Tibial nerve (tissue), 4 donors: ENCODE measurements around the gene NUTM1. TPM values are rescaled to one million over a fixed set of nuclear protein-coding genes. Genes with fewer than 3 reads are reported as not detected.

Source experiments
- DNase-seq, 2 donors: peaks; one replicate each; pipeline ENCODE4 v3.0.0-alpha.2; 2019; ENCODE audit warnings: low spot score in 2 of 2
- H3K27ac ChIP-seq, 4 donors: fragments of 200-600 bp; sonication (generic) in 3 of 4; one replicate each; pipeline ENCODE4 v1.5.1; 2017 to 2019; ENCODE audit warnings: mild to moderate bottlenecking in 1 of 4
- H3K27me3 ChIP-seq, 2 donors: fragments of 200-600 bp; sonication (generic) in 1 of 2; one replicate each; pipeline versions ENCODE4 v1.5.1 to v1.6.0; 2017 to 2019
- H3K36me3 ChIP-seq, 3 donors: fragments of 200-600 bp; sonication (generic); one replicate each; pipeline ENCODE4 v1.5.1; 2018 to 2019
- H3K4me1 ChIP-seq, 4 donors: fragments of 200-600 bp; sonication (generic) in 3 of 4; one replicate each; pipeline ENCODE4 v1.5.1; 2017 to 2019
- H3K4me3 ChIP-seq, 4 donors: fragments of 200-600 bp; sonication (generic) in 3 of 4; one replicate each; pipeline ENCODE4 v1.5.1; 2017 to 2019; ENCODE audit warnings: mild to moderate bottlenecking in 1 of 4, moderate library complexity in 1 of 4
- H3K9me3 ChIP-seq, 4 donors: fragments of 200-600 bp; sonication (generic) in 3 of 4; one replicate each; pipeline ENCODE4 v1.5.1; 2017 to 2019
- EP300 ChIP-seq, 2 donors: sonication (generic); formaldehyde crosslinking; IDR thresholded peaks; one replicate each; pipeline ENCODE4 v1.6.1; 2017; ENCODE audit warnings: antibody characterized with exemption in 2 of 2, mild to moderate bottlenecking in 1 of 2
- POLR2A ChIP-seq, 2 donors: fragments of 450-650 bp; IDR thresholded peaks; one replicate each; pipeline ENCODE4 v1.6.1; 2017; ENCODE audit warnings: antibody characterized with exemption in 2 of 2, mild to moderate bottlenecking in 2 of 2, moderate library complexity in 2 of 2
- WGBS, 2 donors: methylation state at CpG; one replicate each; pipeline ENCODE4 v1.1.5; 2018; 5-methylcytosine and 5-hydroxymethylcytosine counted together
- total RNA-seq, 4 donors: library from RNA; depleted of rRNA; stranded (reverse); fragments of >200 nt; gene quantifications; one replicate each; pipeline ENCODE4 v1.1.0, GENCODE V29; 2016
- TF ChIP-seq, protein P1 (sequence below), 5 experiments: fragments of 200-600 bp in 3 of 5; fragments of 450-650 bp in 2 of 5; sonication (generic) in 3 of 5; IDR thresholded peaks; one replicate each; pipeline ENCODE4 v1.5.1; 2016 to 2019; ENCODE audit warnings: antibody characterized with exemption in 5 of 5, mild to moderate bottlenecking in 3 of 5, moderate library complexity in 2 of 5

Gene NUTM1
- total RNA-seq, 4 donors from 2014 or later, result not detected

DNA sequence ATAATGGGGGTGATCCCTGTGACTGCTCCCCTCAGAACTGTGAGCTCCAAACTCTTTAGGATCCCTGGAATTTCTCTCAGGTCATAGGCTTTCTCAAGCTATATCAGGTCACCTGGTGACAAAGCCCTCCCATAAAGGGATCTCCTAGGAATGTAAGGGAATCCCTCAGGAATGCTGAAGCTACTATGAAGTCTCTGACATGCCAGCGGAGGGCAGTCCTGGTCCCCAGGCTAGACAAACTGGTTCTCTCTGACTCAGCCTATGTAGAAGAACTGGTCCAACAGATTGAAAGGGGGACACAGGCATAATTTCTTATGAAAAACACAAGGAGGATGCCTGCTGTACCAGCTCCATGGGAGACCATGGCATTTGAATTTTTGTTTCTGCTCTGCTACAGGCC, 17.2 kb downstream of the NUTM1 start:
- TF ChIP-seq, protein P1, sequence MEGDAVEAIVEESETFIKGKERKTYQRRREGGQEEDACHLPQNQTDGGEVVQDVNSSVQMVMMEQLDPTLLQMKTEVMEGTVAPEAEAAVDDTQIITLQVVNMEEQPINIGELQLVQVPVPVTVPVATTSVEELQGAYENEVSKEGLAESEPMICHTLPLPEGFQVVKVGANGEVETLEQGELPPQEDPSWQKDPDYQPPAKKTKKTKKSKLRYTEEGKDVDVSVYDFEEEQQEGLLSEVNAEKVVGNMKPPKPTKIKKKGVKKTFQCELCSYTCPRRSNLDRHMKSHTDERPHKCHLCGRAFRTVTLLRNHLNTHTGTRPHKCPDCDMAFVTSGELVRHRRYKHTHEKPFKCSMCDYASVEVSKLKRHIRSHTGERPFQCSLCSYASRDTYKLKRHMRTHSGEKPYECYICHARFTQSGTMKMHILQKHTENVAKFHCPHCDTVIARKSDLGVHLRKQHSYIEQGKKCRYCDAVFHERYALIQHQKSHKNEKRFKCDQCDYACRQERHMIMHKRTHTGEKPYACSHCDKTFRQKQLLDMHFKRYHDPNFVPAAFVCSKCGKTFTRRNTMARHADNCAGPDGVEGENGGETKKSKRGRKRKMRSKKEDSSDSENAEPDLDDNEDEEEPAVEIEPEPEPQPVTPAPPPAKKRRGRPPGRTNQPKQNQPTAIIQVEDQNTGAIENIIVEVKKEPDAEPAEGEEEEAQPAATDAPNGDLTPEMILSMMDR (IDR thresholded peaks at IDR 0.05), result no peak
- TF ChIP-seq EP300 (IDR thresholded peaks at IDR 0.05) (no peak), POLR2A (IDR thresholded peaks at IDR 0.05) (no peak)
- no peaks in the 10 kb centered on the region for H3K27me3 ChIP-seq
- WGBS, 2 donors, result 79 to 90% methylated on average over 1 of the region's 1 CpG
- H3K9me3 ChIP-seq, result no peaks in the 10 kb centered on the region
- peaks cover 0 to 88% (median 0%) of the 10 kb centered on the region in 3 donors for H3K36me3 ChIP-seq
- peaks cover 0 to 5% (median 1%) of the 10 kb centered on the region in 4 donors for H3K4me1 ChIP-seq
- no peak for DNase-seq
- no peak overlapping the region for H3K27ac ChIP-seq
- H3K4me3 ChIP-seq, result no peak overlapping the region

DNA sequence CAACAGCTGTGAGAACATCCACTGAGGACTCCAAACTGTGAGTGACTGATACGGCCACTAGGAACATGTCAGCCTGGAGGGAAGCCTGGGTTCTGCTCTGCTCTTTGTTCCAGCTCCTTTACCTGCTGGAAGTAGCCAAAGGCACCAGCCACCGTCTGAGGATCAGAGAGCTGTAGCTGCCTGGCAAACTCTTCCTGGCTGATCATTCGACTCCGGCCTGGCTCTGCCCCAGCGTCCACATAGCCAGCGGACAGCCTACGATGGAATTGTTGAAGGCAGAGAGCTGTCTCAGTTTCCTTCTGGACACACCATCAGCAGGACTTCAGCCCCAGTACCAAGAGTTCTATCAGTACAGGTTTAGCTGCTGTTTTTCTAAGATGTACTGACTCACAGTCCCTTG, 18.2 kb downstream of the NUTM1 start:
- WGBS, 2 donors, result 90 to 93% methylated on average over 7 of the region's 7 CpGs
- TF ChIP-seq EP300 (IDR thresholded peaks at IDR 0.05), result no peak
- no peak for TF ChIP-seq POLR2A (IDR thresholded peaks at IDR 0.05)
- TF ChIP-seq, protein P1 (IDR thresholded peaks at IDR 0.05), result no peak
- no peak overlapping the region for H3K4me3 ChIP-seq
- H3K9me3 ChIP-seq, result no peaks in the 10 kb centered on the region
- H3K36me3 ChIP-seq, result peaks cover 0 to 78% (median 0%) of the 10 kb centered on the region in 3 donors
- no peak for DNase-seq
- peaks cover 0 to 14% (median 9%) of the 10 kb centered on the region in 4 donors for H3K4me1 ChIP-seq
- no peak overlapping the region for H3K27ac ChIP-seq
- H3K27me3 ChIP-seq, result no peaks in the 10 kb centered on the region

DNA sequence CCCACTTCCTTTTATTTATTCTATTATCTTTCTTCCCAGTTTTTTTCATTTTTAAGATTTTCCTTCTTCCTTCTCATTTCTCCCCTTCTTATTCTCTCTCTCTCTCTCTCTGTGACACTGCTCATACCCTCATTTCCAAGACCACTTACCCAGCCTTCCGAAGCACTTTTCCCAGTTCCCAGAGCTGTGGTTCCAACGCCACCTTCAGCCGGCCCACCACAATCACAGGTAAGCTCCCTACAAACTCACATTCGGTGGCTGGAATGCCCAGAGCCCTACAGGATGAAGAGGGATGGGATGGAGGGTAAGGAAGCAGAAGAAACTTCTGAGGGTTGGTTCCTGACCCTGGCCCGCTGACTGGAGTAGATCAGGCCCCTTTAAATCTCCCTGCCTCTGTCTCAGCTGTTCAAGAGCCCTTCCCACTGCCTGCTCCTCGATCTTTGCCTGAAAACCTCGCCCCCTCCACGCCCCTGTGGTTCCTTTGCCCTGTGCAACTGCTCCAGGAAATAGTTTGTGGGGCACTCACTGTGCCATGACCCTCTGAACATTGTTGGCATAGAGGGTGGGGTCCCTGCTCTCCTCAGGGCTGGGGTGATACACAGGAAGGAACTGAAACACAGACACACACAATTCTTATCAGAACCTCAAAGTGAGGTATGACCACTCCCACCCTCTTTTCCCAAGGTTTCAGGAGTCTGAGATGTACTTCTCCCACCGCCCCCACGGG, 19.1 kb downstream of the NUTM1 start:
- Histone ChIP-seq H3K4me3 (no peak overlapping the region), H3K27me3 (no peaks in the 10 kb centered on the region), H3K27ac (peak overlapping the region in 1 of 4 donors; percentile 41), H3K36me3 (peaks cover 0 to 69% (median 0%) of the 10 kb centered on the region in 3 donors), H3K9me3 (no peaks in the 10 kb centered on the region), H3K4me1 (peaks cover 0 to 14% (median 9%) of the 10 kb centered on the region in 4 donors)
- TF ChIP-seq, protein P1 (IDR thresholded peaks at IDR 0.05), result no peak
- TF ChIP-seq POLR2A (IDR thresholded peaks at IDR 0.05) (no peak), EP300 (IDR thresholded peaks at IDR 0.05) (no peak)
- WGBS, 2 donors, result 75 to 79% methylated on average over 10 of the region's 10 CpGs
- no peak for DNase-seq

DNA sequence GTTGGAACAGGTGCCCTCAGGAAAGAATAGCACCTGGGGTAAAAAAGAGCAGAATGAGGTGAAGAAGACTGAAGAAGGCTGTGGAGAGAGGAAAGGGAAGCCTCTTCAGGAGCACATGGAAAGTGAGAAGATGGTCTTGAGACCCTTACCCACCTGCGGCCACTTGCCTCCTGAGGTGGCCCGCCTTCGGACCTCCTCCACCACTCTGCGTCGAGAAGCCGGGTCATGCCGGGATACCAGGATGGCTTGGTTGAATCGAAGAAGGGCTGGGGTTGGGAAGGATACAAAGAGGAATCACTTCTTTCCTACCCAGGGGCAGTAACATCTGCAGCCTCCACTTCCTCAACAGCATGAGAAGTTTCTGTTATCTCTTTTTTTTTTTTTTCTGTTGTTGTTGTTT, 20.9 kb downstream of the NUTM1 start:
- no peak for DNase-seq
- TF ChIP-seq, protein P1 (IDR thresholded peaks at IDR 0.05), result no peak
- no peak for TF ChIP-seq EP300 (IDR thresholded peaks at IDR 0.05)
- TF ChIP-seq POLR2A (IDR thresholded peaks at IDR 0.05), result no peak
- Histone ChIP-seq H3K4me3 (no peak overlapping the region), H3K9me3 (no peaks in the 10 kb centered on the region), H3K36me3 (peaks cover 0 to 50% (median 0%) of the 10 kb centered on the region in 3 donors), H3K4me1 (peaks cover 0 to 26% (median 14%) of the 10 kb centered on the region in 4 donors), H3K27ac (no peak overlapping the region), H3K27me3 (no peaks in the 10 kb centered on the region)
- 90 to 93% methylated on average over 8 of the region's 8 CpGs for WGBS, 2 donors

DNA sequence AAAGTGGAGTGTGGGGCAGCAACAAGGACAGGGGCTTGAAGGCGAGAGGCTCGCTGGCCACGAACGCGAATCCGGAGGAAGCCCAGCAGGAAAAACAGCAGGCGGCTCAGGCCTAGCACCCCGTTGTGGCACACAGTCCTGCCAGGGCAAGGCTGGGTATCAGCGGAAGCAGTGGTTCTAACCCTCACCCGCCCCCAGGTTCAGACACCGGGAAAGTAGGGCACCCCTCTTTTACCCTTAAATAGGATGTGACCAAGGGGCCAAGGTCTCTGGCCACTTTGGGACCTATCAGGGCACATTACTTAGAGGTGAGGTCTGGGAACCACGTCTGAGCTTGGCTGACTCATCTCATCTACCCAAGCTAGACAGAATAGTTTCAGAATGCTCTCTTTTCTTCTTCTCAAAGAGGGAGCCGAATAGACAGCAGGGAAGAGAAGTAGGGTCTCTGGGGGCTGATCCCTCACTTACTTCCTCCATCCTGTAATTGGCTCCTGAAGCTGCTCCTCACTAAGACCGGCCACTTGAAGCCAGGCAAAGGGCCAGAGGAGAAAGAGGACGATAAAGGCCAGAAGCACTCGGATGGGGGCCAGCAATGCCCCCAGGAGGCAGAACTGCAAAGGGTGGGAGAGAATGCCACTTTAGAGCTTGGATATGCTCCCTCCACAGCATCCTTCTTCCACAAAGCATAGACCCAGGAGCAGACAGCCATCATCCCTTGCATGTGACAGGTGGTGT, 22.1 kb downstream of the NUTM1 start:
- TF ChIP-seq, protein P1 (IDR thresholded peaks at IDR 0.05), result no peak
- Histone ChIP-seq H3K36me3 (peaks cover 0 to 38% (median 0%) of the 10 kb centered on the region in 3 donors), H3K9me3 (no peaks in the 10 kb centered on the region), H3K27ac (peak overlapping the region in 3 of 4 donors; percentile 37 to 97 (median 94)), H3K4me1 (peaks cover 0 to 26% (median 14%) of the 10 kb centered on the region in 4 donors), H3K27me3 (no peaks in the 10 kb centered on the region), H3K4me3 (peak overlapping the region in 2 of 4 donors; percentile 72 to 92)
- no peak for DNase-seq
- 71 to 78% methylated on average over 16 of the region's 16 CpGs for WGBS, 2 donors
